WERI-Rb-1 (cell line): ENCODE results near the gene HELZ.
"Not testable (repeated sequence)": the region's sequence is repeated elsewhere in the genome, so short reads cannot be mapped to it uniquely, and the experiment has no call there.

Experiments used
- DNase-seq: peaks from one replicate; pipeline ENCODE4 v3.0.0-alpha.2; 2020
- H3K27ac ChIP-seq: fragments of 250-450 bp; sonication (Bioruptor Pico); 2 replicates; pipeline ENCODE4 v1.5.1; 2020; ENCODE audit warnings: mild to moderate bottlenecking, moderate library complexity
- H3K27me3 ChIP-seq: fragments of 250-450 bp; sonication (Bioruptor Pico); 2 replicates; pipeline ENCODE4 v1.5.1; 2021; ENCODE audit warnings: mild to moderate bottlenecking, low read depth, moderate library complexity; ENCODE audit not compliant: insufficient read depth, severe bottlenecking
- H3K36me3 ChIP-seq: fragments of 250-450 bp; sonication (Bioruptor Pico); 2 replicates; pipeline ENCODE4 v1.5.1; 2020; ENCODE audit warnings: mild to moderate bottlenecking, moderate library complexity
- H3K4me3 ChIP-seq: 2 replicates; pipeline ENCODE4 v1.5.1; 2011; ENCODE audit warnings: low read depth, mild to moderate bottlenecking, control low read depth, low read length
- H3K9me3 ChIP-seq: fragments of 250-450 bp; sonication (Bioruptor Pico); 2 replicates; pipeline ENCODE4 v1.5.1; 2021; ENCODE audit warnings: mild to moderate bottlenecking, moderate library complexity; ENCODE audit not compliant: severe bottlenecking
- CTCF ChIP-seq: IDR thresholded peaks from 2 replicates; pipeline ENCODE4 v1.5.1; 2011; ENCODE audit warnings: low read depth, mild to moderate bottlenecking, control low read depth, inconsistent platforms, low read length

The HELZ gene

GRCh38 chr17:67278363-67278762 is 33.4 kb upstream of the HELZ start:
- no peaks in the 10 kb centered on the region for H3K36me3 ChIP-seq
- no peak overlapping the region for H3K27ac ChIP-seq
- H3K27me3 ChIP-seq = no peaks in the 10 kb centered on the region
- DNase-seq = no peak
- H3K4me3 ChIP-seq = no peak overlapping the region
- TF ChIP-seq CTCF = no peak
- no peaks in the 10 kb centered on the region for H3K9me3 ChIP-seq

GRCh38 chr17:67276075-67276474 is 31.1 kb upstream of the HELZ start:
- Histone ChIP-seq H3K9me3 (no peaks in the 10 kb centered on the region), H3K4me3 (no peak overlapping the region), H3K27me3 (no peaks in the 10 kb centered on the region), H3K36me3 (no peaks in the 10 kb centered on the region), H3K27ac (no peak overlapping the region)
- peak; percentile 79 for TF ChIP-seq CTCF
- peak; percentile 80 for DNase-seq

GRCh38 chr17:67274466-67274865 is 29.5 kb upstream of the HELZ start:
- no peaks in the 10 kb centered on the region for H3K9me3 ChIP-seq
- no peak for TF ChIP-seq CTCF
- DNase-seq = no peak
- no peak overlapping the region for H3K4me3 ChIP-seq
- no peak overlapping the region for H3K27ac ChIP-seq
- H3K27me3 ChIP-seq = no peaks in the 10 kb centered on the region
- H3K36me3 ChIP-seq = no peaks in the 10 kb centered on the region

- H3K9me3 ChIP-seq = no peaks in the 10 kb centered on the region
- no peaks in the 10 kb centered on the region for H3K27me3 ChIP-seq
- no peak for DNase-seq
- no peak overlapping the region for H3K4me3 ChIP-seq
- no peak overlapping the region for H3K27ac ChIP-seq
- TF ChIP-seq CTCF = no peak
- H3K36me3 ChIP-seq = no peaks in the 10 kb centered on the region
Observed at GRCh38 chr17:67273900-67274299, 28.9 kb upstream of the HELZ start.

- peak; percentile 59 for DNase-seq
- TF ChIP-seq CTCF = no peak
- H3K27me3 ChIP-seq = no peaks in the 10 kb centered on the region
- no peak overlapping the region for H3K4me3 ChIP-seq
- no peak overlapping the region; the same call in 1 of the 2 replicates for H3K27ac ChIP-seq
- H3K36me3 ChIP-seq = no peaks in the 10 kb centered on the region
- H3K9me3 ChIP-seq = no peaks in the 10 kb centered on the region
Observed at GRCh38 chr17:67272312-67273047, 27.5 kb upstream of the HELZ start.

- H3K27ac ChIP-seq, DNase-seq, H3K9me3 ChIP-seq, H3K27me3 ChIP-seq, H3K4me3 ChIP-seq, H3K36me3 ChIP-seq: not testable (repeated sequence)
Observed at GRCh38 chr17:67271187-67271586, 26.2 kb upstream of the HELZ start.
